ENCODE results near the gene POLR3C. TPM values are rescaled to one million over a fixed set of nuclear protein-coding genes. Genes with fewer than 3 reads are reported as not detected.
A peak's percentile ranks its signal among the peaks of the same experiment; 100 is the strongest.

Gene POLR3C
- total and polyA plus RNA-seq, 2 of the 13 experiments (the other 11 are each of a cell fraction or from before 2014, with no cell fraction given): 15.5 to 24.3 TPM

DNA sequence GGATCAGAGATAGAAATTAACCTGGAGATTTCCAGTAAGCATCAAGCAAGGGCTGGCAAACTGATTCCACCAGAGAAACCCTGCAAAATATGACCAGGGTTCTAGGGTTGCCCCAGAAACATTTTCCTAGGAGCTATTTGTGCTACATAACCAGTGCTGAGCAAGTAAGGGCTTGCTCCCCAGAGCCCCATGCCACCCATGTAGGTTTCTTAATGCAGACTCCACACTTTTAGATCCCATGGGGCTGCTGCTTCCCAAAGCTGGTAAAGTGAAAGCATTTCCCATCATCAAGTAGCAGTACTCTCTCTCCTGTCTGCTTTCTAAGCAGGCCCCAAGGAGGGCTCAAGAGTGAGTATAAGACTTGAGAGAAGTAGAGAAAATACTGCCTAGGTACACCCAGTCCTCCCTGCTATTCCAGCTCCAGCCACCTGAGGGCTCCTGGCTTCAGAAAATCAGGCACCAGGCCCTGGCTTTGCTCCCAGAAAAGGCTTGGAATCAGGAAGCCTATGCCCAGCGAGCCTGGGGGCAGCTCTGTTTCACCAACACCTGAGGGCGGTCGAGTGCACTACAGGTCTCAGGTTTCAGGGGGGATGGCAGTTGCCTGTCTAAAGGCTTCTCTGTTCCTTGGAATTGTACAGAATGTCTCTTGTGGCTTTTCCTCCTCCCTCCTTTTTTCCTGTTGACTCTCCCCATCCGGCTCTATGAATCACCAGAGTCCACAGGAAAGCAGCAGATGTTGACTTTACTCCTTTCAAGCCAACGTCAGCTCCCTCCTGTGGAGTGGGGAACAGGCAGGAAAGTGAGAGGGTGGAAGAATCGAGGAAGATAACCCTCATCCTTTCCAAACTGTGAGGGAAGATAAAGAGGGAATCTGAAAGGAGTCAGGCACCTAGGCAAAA, 67.8 kb downstream of the POLR3C start (continued):
- TF ChIP-seq ZNF20 (CRISPR knock-in tag; IDR thresholded peaks at IDR 0.05): no peak
- TF ChIP-seq ZNF224 (CRISPR knock-in tag; IDR thresholded peaks at IDR 0.05): no peak
- no peak for TF ChIP-seq ZNF33B (CRISPR knock-in tag; IDR thresholded peaks at IDR 0.05)
- peak; percentile 34; the same call in 1 of the 2 replicates for TF ChIP-seq CEBPG (CRISPR knock-in tag; IDR thresholded peaks at IDR 0.05)
- no peak for TF ChIP-seq ZBTB42 (CRISPR knock-in tag; IDR thresholded peaks at IDR 0.05)
- TF ChIP-seq ZNF75D (CRISPR knock-in tag; IDR thresholded peaks at IDR 0.05; ENCODE audit: borderline replicate concordance): no peak
- TF ChIP-seq CC2D1A (CRISPR knock-in tag; IDR thresholded peaks at IDR 0.05): no peak
- TF ChIP-seq ZSCAN5A (CRISPR knock-in tag; IDR thresholded peaks at IDR 0.05; ENCODE audit: borderline replicate concordance): 0 out of 2 replicates have a peak, but pooled peaks have one; percentile 52
- peak; percentile 52 for TF ChIP-seq GABPB1 (CRISPR knock-in tag; IDR thresholded peaks at IDR 0.05)
- peak; percentile 74; the same call in 1 of the 2 replicates for TF ChIP-seq ZBTB26 (CRISPR knock-in tag; IDR thresholded peaks at IDR 0.05; ENCODE audit: borderline replicate concordance)
- peak; percentile 89; the same call in 1 of the 2 replicates for TF ChIP-seq FOXO1 (CRISPR knock-in tag; IDR thresholded peaks at IDR 0.05)
- 0 out of 2 replicates have a peak, but pooled peaks have one; percentile 55 for TF ChIP-seq SIN3A (IDR thresholded peaks at IDR 0.05; ENCODE audit: borderline replicate concordance, low read depth, low read length)
- TF ChIP-seq NR2F6 (IDR thresholded peaks at IDR 0.05): peak; percentile 66
- TF ChIP-seq NR2F6 (CRISPR knock-in tag; IDR thresholded peaks at IDR 0.05): peak; percentile 66; the same call in 1 of the 2 replicates
- TF ChIP-seq ZSCAN20 (CRISPR knock-in tag; IDR thresholded peaks at IDR 0.05; ENCODE audit: borderline replicate concordance): 0 out of 2 replicates have a peak, but pooled peaks have one; percentile 28
- TF ChIP-seq ZNF530 (CRISPR knock-in tag; IDR thresholded peaks at IDR 0.05; ENCODE audit: low read depth): no peak
- TF ChIP-seq HBP1 (CRISPR knock-in tag; IDR thresholded peaks at IDR 0.05; ENCODE audit: low read depth): no peak
- no peak for TF ChIP-seq MAZ (IDR thresholded peaks at IDR 0.05; ENCODE audit: borderline replicate concordance, low read depth, low read length)
- 0 out of 2 replicates have a peak, but pooled peaks have one; percentile 42 for TF ChIP-seq MAZ (CRISPR knock-in tag; IDR thresholded peaks at IDR 0.05; ENCODE audit: low read depth)
- TF ChIP-seq ZNF746 (CRISPR knock-in tag; IDR thresholded peaks at IDR 0.05): peak; percentile 84
- TF ChIP-seq NR3C1 (CRISPR knock-in tag; IDR thresholded peaks at IDR 0.05): no peak
- peak; percentile 50; the same call in 1 of the 2 replicates for TF ChIP-seq ZNF607 (CRISPR knock-in tag; IDR thresholded peaks at IDR 0.05; ENCODE audit: borderline replicate concordance)
- TF ChIP-seq TCF7 (IDR thresholded peaks at IDR 0.05; ENCODE audit: low read depth): peak; percentile 64
- TF ChIP-seq ZNF274 (CRISPR knock-in tag; IDR thresholded peaks at IDR 0.05): no peak
- TF ChIP-seq ZNF883 (CRISPR knock-in tag; IDR thresholded peaks at IDR 0.05; ENCODE audit: not compliant biosample characterization): no peak
- TF ChIP-seq ELF4 (CRISPR knock-in tag; IDR thresholded peaks at IDR 0.05; ENCODE audit: borderline replicate concordance): peak; percentile 91
